ENCODE data around the gene USHBP1. TPM values are rescaled to one million over a fixed set of nuclear protein-coding genes. Genes with fewer than 3 reads are reported as not detected.
A peak's percentile ranks its signal among the peaks of the same experiment; 100 is the strongest.

USHBP1 gene
- total and polyA plus RNA-seq, 2 of the 13 experiments (the other 11 are each of a cell fraction or from before 2014, with no cell fraction given), result 0.15 to 1.5 TPM

DNA sequence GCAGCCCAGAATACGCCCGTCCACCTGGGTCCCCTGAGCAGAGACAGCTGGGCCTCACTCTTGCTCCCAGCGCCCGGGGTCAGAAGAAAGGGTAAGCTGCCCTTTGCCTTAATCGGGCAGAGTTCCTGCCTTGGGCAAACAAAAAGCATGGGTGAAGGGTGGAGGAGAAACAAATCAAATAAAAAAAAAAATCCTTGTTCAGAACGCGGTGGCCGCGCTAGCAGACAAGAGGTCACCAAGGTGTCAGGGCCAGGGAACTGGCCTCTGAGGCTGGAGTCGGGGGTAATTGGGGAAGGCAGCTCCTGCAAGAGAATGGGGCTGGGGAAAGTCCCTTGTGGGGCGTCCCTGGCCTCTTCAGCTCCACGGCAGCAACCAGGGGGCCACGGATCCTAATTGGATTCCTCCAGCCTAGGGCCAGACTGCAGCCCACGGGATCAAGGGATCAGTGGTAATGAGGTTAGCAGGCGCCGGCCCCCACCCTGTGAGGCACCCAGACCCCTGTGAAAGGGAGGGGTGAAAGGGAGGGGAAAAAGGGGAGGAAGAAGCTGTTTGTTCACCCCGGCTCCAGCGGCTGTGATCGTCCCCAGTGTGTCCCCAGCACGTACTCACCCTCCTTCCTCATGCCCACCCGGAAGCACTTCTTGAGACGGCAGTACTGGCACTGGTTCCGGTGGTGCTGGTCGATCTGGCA, 24.3 kb downstream of the USHBP1 start (continued):
- TF ChIP-seq GABPB1 (CRISPR knock-in tag; IDR thresholded peaks at IDR 0.05) (peak; percentile 80), NFKB2 (CRISPR knock-in tag; IDR thresholded peaks at IDR 0.05; ENCODE audit: borderline replicate concordance) (no peak), POGK (CRISPR knock-in tag; conservative IDR thresholded peaks at IDR 0.05) (no peak)
- TF ChIP-seq, protein P1, sequence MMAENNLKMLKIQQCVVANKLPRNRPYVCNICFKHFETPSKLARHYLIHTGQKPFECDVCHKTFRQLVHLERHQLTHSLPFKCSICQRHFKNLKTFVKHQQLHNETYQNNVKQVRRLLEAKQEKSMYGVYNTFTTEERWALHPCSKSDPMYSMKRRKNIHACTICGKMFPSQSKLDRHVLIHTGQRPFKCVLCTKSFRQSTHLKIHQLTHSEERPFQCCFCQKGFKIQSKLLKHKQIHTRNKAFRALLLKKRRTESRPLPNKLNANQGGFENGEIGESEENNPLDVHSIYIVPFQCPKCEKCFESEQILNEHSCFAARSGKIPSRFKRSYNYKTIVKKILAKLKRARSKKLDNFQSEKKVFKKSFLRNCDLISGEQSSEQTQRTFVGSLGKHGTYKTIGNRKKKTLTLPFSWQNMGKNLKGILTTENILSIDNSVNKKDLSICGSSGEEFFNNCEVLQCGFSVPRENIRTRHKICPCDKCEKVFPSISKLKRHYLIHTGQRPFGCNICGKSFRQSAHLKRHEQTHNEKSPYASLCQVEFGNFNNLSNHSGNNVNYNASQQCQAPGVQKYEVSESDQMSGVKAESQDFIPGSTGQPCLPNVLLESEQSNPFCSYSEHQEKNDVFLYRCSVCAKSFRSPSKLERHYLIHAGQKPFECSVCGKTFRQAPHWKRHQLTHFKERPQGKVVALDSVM (CRISPR knock-in tag; IDR thresholded peaks at IDR 0.05), result no peak

- intact Hi-C loops (cut with micrococcal nuclease; ENCODE audit: unreplicated experiment), result no loop called here
- CTCF ChIA-PET (ENCODE audit: low intra/inter-chr PET ratio, low total read pairs), result no interaction called here
These were observed 26.5 kb downstream of the USHBP1 start for GRCh38 chr19:17237747-17238706.

More at GRCh38 chr19:17237747-17238706, 26.5 kb downstream of the USHBP1 start:
- no peak overlapping the region for H3K4me2 ChIP-seq (ENCODE audit: low read depth, low read length)
- no TSS peak for BruUV-seq (replicated peaks)
- H3K9ac ChIP-seq (ENCODE audit: insufficient read depth, low read depth, low read length), result no peak overlapping the region
- ATAC-seq, result no peak
- H3K79me2 ChIP-seq (ENCODE audit: insufficient read depth, low read length), result peaks cover 40% of the 10 kb centered on the region
- peaks cover 64% of the 10 kb centered on the region for H3K4me1 ChIP-seq (ENCODE audit: insufficient read depth, low read length)
- TF ChIP-seq, protein P2, sequence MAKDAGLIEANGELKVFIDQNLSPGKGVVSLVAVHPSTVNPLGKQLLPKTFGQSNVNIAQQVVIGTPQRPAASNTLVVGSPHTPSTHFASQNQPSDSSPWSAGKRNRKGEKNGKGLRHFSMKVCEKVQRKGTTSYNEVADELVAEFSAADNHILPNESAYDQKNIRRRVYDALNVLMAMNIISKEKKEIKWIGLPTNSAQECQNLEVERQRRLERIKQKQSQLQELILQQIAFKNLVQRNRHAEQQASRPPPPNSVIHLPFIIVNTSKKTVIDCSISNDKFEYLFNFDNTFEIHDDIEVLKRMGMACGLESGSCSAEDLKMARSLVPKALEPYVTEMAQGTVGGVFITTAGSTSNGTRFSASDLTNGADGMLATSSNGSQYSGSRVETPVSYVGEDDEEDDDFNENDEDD (CRISPR knock-in tag; IDR thresholded peaks at IDR 0.05; ENCODE audit: borderline replicate concordance), result no peak
- TF ChIP-seq MATR3 (CRISPR knock-in tag; IDR thresholded peaks at IDR 0.05), result no peak
- peak; percentile 40 for TF ChIP-seq RBM22 (optimal IDR thresholded peaks at IDR 0.05; ENCODE audit: low read length)
- H3K36me3 ChIP-seq (replicated peaks in 1 of 2; ENCODE audit: control insufficient read depth in 1 of 2, insufficient read depth in 2 of 2, low read length in 2 of 2), result peaks cover 14 to 37% of the 10 kb centered on the region in 2 experiments
- no peaks in the 10 kb centered on the region for H3K9me3 ChIP-seq (ENCODE audit: low read length)
- WGBS (ENCODE audit: low lambda C conversion rate), result 96% methylated on average over 13 of the region's 13 CpGs
- H4K20me1 ChIP-seq (ENCODE audit: insufficient read depth, low read length), result peaks cover 27% of the 10 kb centered on the region; the same call in 1 of the 2 replicates
- no peak overlapping the region for H2AFZ ChIP-seq (ENCODE audit: low read length)
- FAIRE-seq, result no peak
- H3K4me3 ChIP-seq (replicated peaks in 1 of 3; ENCODE audit: insufficient read depth in 1 of 3, low read depth in 2 of 3, low read length in 3 of 3), result no peak overlapping the region
- no peaks in the 10 kb centered on the region for H3K27me3 ChIP-seq (ENCODE audit: control insufficient read depth in 1 of 2, insufficient read depth in 2 of 2, low read length in 2 of 2)
- in situ Hi-C loops (cut with HindIII; ENCODE audit: extremely low pct_ligation_motif_present, low pct_unique_long_range_greater_than_20kb), result no loop called here
- no peak for DNase-seq (ENCODE audit: low spot score)
- no peak overlapping the region for H3K27ac ChIP-seq (ENCODE audit: extremely low read length, insufficient read depth, low read length)
- POLR2A ChIA-PET, result interaction anchor here (0.8 to 9.0 kb wide), 4 partner anchors 9 to 29 kb away, joined by 3 to 178 read pairs (median 5); partner anchors contain the start of genes BABAM1, OCEL1 and USE1

Measured in HepG2 (cell line).